Ishikawa (cell line): ENCODE results near the gene CCDC187.

Source experiments
- RAD21 ChIP-seq: IDR thresholded peaks from 2 replicates; pipeline ENCODE4 v1.6.1; 2012; ENCODE audit warnings: low read depth
- TAF1 ChIP-seq: IDR thresholded peaks from 2 replicates; pipeline ENCODE4 v1.6.1; 2012; ENCODE audit warnings: low read depth, mild to moderate bottlenecking
- YY1 ChIP-seq: IDR thresholded peaks from 2 replicates; pipeline ENCODE4 v1.6.1; 2012; ENCODE audit warnings: low read depth

DNA sequence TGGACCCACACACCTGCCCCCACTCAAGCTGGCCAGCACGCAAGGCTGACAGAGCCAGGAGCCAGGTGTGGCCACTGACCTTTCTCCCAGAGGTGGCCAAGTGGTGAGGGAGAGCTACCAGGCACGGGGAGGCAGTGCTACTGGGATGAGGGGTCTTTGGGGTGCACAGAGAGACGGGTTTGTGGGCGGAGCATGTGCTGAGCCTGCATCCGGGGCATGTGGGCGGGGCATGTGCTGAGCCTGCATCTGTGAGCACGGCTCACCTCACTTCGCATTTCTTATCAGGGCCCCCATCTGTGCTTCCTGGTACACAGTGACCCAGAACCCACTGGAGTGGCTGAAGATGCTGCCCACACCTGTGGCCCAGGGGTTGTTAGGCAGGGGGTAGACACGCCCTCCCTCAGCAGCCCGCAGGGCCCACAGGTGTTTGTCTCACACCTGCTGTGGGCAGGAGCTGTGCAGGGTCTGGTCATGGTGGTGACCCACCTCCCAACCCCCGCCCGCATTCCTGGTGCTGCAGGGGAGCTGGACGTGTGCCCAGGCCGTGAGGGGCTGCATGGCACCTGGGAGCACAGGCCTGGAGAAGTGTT lies 21.5 kb downstream of the CCDC187 start:
- TF ChIP-seq YY1 (peak; percentile 59; the same call in 1 of the 2 replicates), TAF1 (no peak), RAD21 (0 out of 2 replicates have a peak, but pooled peaks have one; percentile 1)
